Glutamatergic neuron (in vitro differentiated cells): ENCODE measurements around the gene NR2F6. TPM values are rescaled to one million over a fixed set of nuclear protein-coding genes. Genes with fewer than 3 reads are reported as not detected.
A peak's percentile ranks its signal among the peaks of the same experiment; 100 is the strongest.

ENCODE experiments used
- DNase-seq: peaks from one replicate; pipeline ENCODE4 v3.0.0; 2022
- H3K27ac Mint-ChIP-seq: one replicate; pipeline ENCODE4 v1.8.0; 2020; ENCODE audit warnings: mild to moderate bottlenecking, mixed read lengths, inconsistent platforms; ENCODE audit not compliant: unreplicated experiment
- H3K27me3 Mint-ChIP-seq: one replicate; pipeline ENCODE4 v1.8.0; 2020; ENCODE audit warnings: mild to moderate bottlenecking, moderate library complexity, mixed read lengths, inconsistent platforms; ENCODE audit not compliant: unreplicated experiment
- H3K36me3 Mint-ChIP-seq: one replicate; pipeline ENCODE4 v1.8.0; 2020; ENCODE audit warnings: mild to moderate bottlenecking, mixed read lengths, inconsistent platforms; ENCODE audit not compliant: unreplicated experiment
- H3K4me1 Mint-ChIP-seq: one replicate; pipeline ENCODE4 v1.8.0; 2020; ENCODE audit warnings: mild to moderate bottlenecking, low read depth, mixed read lengths, inconsistent platforms; ENCODE audit not compliant: unreplicated experiment
- H3K4me3 Mint-ChIP-seq: one replicate; pipeline ENCODE4 v1.8.0; 2020; ENCODE audit warnings: mild to moderate bottlenecking, mixed read lengths, inconsistent platforms; ENCODE audit not compliant: unreplicated experiment
- H3K9me3 Mint-ChIP-seq: one replicate; pipeline ENCODE4 v1.8.0; 2020; ENCODE audit warnings: mild to moderate bottlenecking, moderate library complexity, mixed read lengths, inconsistent platforms; ENCODE audit not compliant: unreplicated experiment
- CTCF ChIP-seq: fragments of 200-600 bp; sonication (generic); IDR thresholded peaks from one replicate; pipeline ENCODE4 v1.5.0; 2021; ENCODE audit not compliant: partially characterized antibody, unreplicated experiment
- total RNA-seq: library from RNA; stranded (reverse); fragmentation: NEBNext Ultra II Directional; extraction: Animal tissue kit (Norgen Biotek cat#: 25700); gene quantifications from one replicate; pipeline ENCODE4 v1.2.1, GENCODE V29; 2021; ENCODE audit not compliant: unreplicated experiment

The NR2F6 gene
- total RNA-seq, 1 donor from 2014 or later = 109 TPM

GRCh38 chr19:17286752-17287151 lies 41.0 kb upstream of the NR2F6 start:
- Mint-ChIP-seq H3K27me3 (no peaks in the 10 kb centered on the region), H3K27ac (no peak overlapping the region), H3K36me3 (no peaks in the 10 kb centered on the region), H3K4me3 (no peak overlapping the region), H3K4me1 (peaks cover 2% of the 10 kb centered on the region), H3K9me3 (peaks cover 6% of the 10 kb centered on the region)
- no peak for DNase-seq
- TF ChIP-seq CTCF = no peak

- Mint-ChIP-seq H3K27me3 (no peaks in the 10 kb centered on the region), H3K4me1 (peaks cover 2% of the 10 kb centered on the region)
These were observed 40.5 kb upstream of the NR2F6 start for GRCh38 chr19:17286263-17286662.

DNA sequence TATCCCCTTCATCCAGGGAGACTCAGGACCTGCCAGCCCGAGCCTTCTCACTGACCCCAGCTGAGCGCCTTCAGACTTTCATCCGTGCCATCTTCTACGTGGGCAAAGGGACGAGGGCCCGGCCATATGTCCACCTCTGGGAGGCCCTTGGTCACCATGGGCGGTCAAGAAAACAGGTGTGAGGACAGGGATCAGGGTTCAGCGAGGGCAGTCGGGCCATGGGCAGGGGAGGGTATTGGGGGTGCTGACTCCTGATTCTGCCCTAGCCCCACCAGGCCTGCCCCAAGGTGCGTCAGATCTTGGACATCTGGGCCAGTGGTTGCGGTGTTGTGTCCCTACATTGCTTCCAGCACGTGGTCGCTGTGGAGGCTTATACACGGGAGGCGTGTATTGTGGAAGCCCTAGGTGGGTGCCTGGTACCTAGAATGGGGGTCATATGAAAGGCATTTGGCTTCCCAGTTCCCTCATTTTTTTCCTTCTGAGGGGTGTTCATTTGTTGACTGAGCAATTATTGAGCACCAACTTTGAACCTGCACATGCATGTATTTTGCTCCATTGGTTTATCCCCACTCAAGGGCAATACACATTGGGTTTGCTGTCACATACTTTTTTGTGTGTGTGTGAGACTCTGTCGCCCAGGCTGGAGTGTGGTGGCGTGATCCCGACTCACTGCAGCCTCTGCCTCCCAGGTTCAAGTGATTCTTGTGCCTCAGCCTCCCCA lies 39.9 kb upstream of the NR2F6 start:
- no peak for DNase-seq
- H3K27me3 Mint-ChIP-seq = no peaks in the 10 kb centered on the region
- peaks cover 6% of the 10 kb centered on the region for H3K9me3 Mint-ChIP-seq
- no peak overlapping the region for H3K27ac Mint-ChIP-seq
- no peak overlapping the region for H3K4me3 Mint-ChIP-seq
- H3K36me3 Mint-ChIP-seq = no peaks in the 10 kb centered on the region
- TF ChIP-seq CTCF = no peak
- peaks cover 2% of the 10 kb centered on the region for H3K4me1 Mint-ChIP-seq

More at GRCh38 chr19:17286263-17286662, 40.5 kb upstream of the NR2F6 start:
- no peak for DNase-seq
- Mint-ChIP-seq H3K9me3 (peaks cover 6% of the 10 kb centered on the region), H3K36me3 (no peaks in the 10 kb centered on the region), H3K27ac (no peak overlapping the region), H3K4me3 (no peak overlapping the region)
- TF ChIP-seq CTCF = no peak

- H3K4me1 Mint-ChIP-seq = peaks cover 2% of the 10 kb centered on the region
- H3K27ac Mint-ChIP-seq = no peak overlapping the region
- DNase-seq = no peak
- TF ChIP-seq CTCF = no peak
- H3K4me3 Mint-ChIP-seq = no peak overlapping the region
- peaks cover 2% of the 10 kb centered on the region for H3K27me3 Mint-ChIP-seq
- peaks cover 2% of the 10 kb centered on the region for H3K9me3 Mint-ChIP-seq
- H3K36me3 Mint-ChIP-seq = no peaks in the 10 kb centered on the region
These were observed 37.8 kb upstream of the NR2F6 start for GRCh38 chr19:17283504-17283996.

DNA sequence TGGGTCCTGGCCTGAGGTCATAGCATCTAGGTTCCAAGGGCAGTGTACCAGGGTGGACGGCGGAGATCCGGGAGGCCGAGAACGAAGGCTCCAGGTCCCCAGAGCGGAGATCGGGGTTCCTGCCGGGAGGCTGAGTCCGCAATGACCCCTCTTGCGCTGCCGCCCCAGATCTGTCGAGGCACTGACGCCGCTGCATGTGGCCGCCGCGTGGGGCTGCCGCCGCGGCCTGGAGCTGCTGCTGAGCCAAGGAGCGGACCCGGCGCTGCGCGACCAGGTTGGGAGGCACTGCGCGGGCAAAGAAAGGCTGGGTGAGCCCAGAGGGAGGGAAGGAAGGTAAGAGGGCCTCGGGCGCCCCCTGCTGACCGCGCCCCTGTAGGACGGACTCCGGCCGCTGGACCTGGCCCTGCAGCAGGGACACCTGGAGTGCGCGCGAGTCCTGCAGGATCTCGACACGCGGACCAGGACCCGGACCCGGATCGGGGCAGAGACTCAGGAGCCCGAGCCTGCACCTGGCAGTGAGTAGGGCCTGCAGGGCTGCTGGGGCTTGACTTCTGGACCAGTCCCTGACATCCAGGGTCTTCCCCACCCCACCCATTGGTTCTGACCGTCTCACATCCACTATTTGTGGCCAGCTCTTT lies 36.9 kb upstream of the NR2F6 start:
- peaks cover 2% of the 10 kb centered on the region for H3K9me3 Mint-ChIP-seq
- TF ChIP-seq CTCF = peak; percentile 94
- no peaks in the 10 kb centered on the region for H3K36me3 Mint-ChIP-seq
- peaks cover 2% of the 10 kb centered on the region for H3K27me3 Mint-ChIP-seq
- peak; percentile 92 for DNase-seq
- peak overlapping the region; percentile 84 for H3K4me3 Mint-ChIP-seq
- H3K4me1 Mint-ChIP-seq = peaks cover 2% of the 10 kb centered on the region
- peak overlapping the region; percentile 79 for H3K27ac Mint-ChIP-seq
